ENCODE measurements around the gene OSBPL10. TPM values are rescaled to one million over a fixed set of nuclear protein-coding genes. Genes with fewer than 3 reads are reported as not detected.
A peak's percentile ranks its signal among the peaks of the same experiment; 100 is the strongest.

The OSBPL10 gene
- total and polyA plus RNA-seq, 5 donors from 2014 or later, result 0.14 to 1.8 (median 0.21) TPM; not detected in 2

DNA sequence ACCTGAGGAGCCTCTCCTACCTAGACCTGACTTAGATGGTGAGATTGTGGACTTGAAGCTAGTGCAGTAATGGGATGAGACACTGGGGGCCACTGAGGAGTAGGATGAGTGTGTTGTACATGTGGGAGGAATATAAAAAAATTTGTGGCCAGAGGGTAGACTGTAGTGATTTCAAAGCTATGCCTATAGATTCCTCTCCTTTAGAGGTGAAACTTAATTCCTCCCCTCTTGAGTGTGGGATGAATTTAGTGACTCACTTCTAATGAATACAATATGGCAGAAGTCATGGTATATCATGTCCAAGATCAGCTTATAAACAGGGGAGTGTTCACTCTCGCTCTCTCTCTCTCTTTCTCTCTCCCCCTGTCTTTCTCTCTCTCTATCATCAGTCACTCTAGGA is 7.2 kb upstream of the OSBPL10 start:
- Mint-ChIP-seq H3K27ac (no peak overlapping the region), H3K27me3 (peaks cover 3% of the 10 kb centered on the region)

DNA sequence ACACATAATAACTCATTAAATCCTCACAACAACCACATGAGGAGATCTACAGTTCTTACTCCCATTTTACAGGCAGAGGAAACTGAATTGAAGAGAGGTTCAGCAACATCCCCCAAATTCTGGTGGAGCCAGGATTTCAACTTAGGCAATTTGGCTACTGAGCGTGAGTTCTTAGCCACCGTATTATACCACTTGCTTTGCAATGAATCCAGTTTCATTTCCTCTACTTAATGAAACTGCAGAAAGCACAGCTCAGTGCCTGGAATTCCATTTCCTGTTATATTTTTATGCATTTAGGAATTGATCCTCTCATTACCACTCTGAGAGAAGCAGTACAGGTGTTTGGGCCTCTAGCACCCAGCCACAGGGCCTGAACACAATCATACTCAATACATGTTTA is 4.8 kb upstream of the OSBPL10 start:
- Mint-ChIP-seq H3K4me3 (no peak overlapping the region), H3K36me3 (no peaks in the 10 kb centered on the region), H3K27me3 (peaks cover 17% of the 10 kb centered on the region), H3K9me3 (peaks cover 0 to 7% (median 3%) of the 10 kb centered on the region in 7 donors), H3K4me1 (peaks cover 0 to 10% (median 3%) of the 10 kb centered on the region in 4 donors), H3K27ac (no peak overlapping the region)
- no peaks in the 10 kb centered on the region for H3K36me3 ChIP-seq (ENCODE audit: control insufficient read depth, insufficient read depth, low read length)
- no peak overlapping the region for H3K4me3 ChIP-seq (ENCODE audit: low read depth, low read length)
- H3K27me3 ChIP-seq (ENCODE audit: control insufficient read depth, insufficient read depth, low read length), result peaks cover 19% of the 10 kb centered on the region
- peaks cover 10 to 16% of the 10 kb centered on the region in 2 experiments for H3K9me3 ChIP-seq (ENCODE audit: control insufficient read depth in 2 of 2, low read length in 2 of 2)
- no peak for DNase-seq
- H3K4me1 ChIP-seq (ENCODE audit: control insufficient read depth, insufficient read depth, low read length, poor library complexity, severe bottlenecking), result peaks cover 10% of the 10 kb centered on the region
- no peak overlapping the region for H3K27ac ChIP-seq (ENCODE audit: insufficient read depth, low read length, poor library complexity, severe bottlenecking)
- no peak for ATAC-seq (ENCODE audit: low read depth in 2 of 2)

More for the DNA sequence above, 7.2 kb upstream of the OSBPL10 start:
- Mint-ChIP-seq H3K4me3 (no peak overlapping the region), H3K36me3 (no peaks in the 10 kb centered on the region), H3K4me1 (no peaks in the 10 kb centered on the region), H3K9me3 (peaks cover 0 to 10% (median 4%) of the 10 kb centered on the region in 7 donors)
- no peak overlapping the region for H3K27ac ChIP-seq (ENCODE audit: insufficient read depth, low read length, poor library complexity, severe bottlenecking)
- no peak for ATAC-seq (ENCODE audit: low read depth in 2 of 2)
- H3K4me3 ChIP-seq (ENCODE audit: low read depth, low read length), result no peak overlapping the region
- H3K9me3 ChIP-seq (ENCODE audit: control insufficient read depth in 2 of 2, low read length in 2 of 2), result peaks cover 10 to 24% of the 10 kb centered on the region in 2 experiments
- no peaks in the 10 kb centered on the region for H3K36me3 ChIP-seq (ENCODE audit: control insufficient read depth, insufficient read depth, low read length)
- H3K4me1 ChIP-seq (ENCODE audit: control insufficient read depth, insufficient read depth, low read length, poor library complexity, severe bottlenecking), result no peaks in the 10 kb centered on the region
- peaks cover 7% of the 10 kb centered on the region for H3K27me3 ChIP-seq (ENCODE audit: control insufficient read depth, insufficient read depth, low read length)
- DNase-seq, result no peak

GRCh38 chr3:31984321-31984720 is 3.3 kb upstream of the OSBPL10 start:
- Histone ChIP-seq H3K9me3 (ENCODE audit: control insufficient read depth in 2 of 2, low read length in 2 of 2) (peaks cover 4 to 8% of the 10 kb centered on the region in 2 experiments), H3K4me1 (ENCODE audit: control insufficient read depth, insufficient read depth, low read length, poor library complexity, severe bottlenecking) (peaks cover 22% of the 10 kb centered on the region), H3K27ac (ENCODE audit: insufficient read depth, low read length, poor library complexity, severe bottlenecking) (no peak overlapping the region), H3K27me3 (ENCODE audit: control insufficient read depth, insufficient read depth, low read length) (peaks cover 22% of the 10 kb centered on the region), H3K36me3 (ENCODE audit: control insufficient read depth, insufficient read depth, low read length) (no peaks in the 10 kb centered on the region), H3K4me3 (ENCODE audit: low read depth, low read length) (no peak overlapping the region)
- Mint-ChIP-seq H3K36me3 (no peaks in the 10 kb centered on the region), H3K4me3 (no peak overlapping the region), H3K4me1 (peaks cover 0 to 18% (median 6%) of the 10 kb centered on the region in 4 donors), H3K9me3 (peaks cover 0 to 7% (median 3%) of the 10 kb centered on the region in 7 donors), H3K27me3 (peaks cover 21% of the 10 kb centered on the region), H3K27ac (no peak overlapping the region)
- ATAC-seq (ENCODE audit: low read depth in 2 of 2) (no peak), DNase-seq (no peak)

- Mint-ChIP-seq H3K27me3 (peaks cover 33% of the 10 kb centered on the region), H3K9me3 (peaks cover 0 to 3% (median 0%) of the 10 kb centered on the region in 7 donors), H3K4me1 (peaks cover 4 to 21% (median 10%) of the 10 kb centered on the region in 4 donors), H3K4me3 (peak overlapping the region; percentile 60 to 83 (median 72)), H3K27ac (peak overlapping the region in 1 of 3 donors; percentile 49), H3K36me3 (no peaks in the 10 kb centered on the region)
- H3K4me3 ChIP-seq (ENCODE audit: low read depth, low read length), result no peak overlapping the region
- no peaks in the 10 kb centered on the region for H3K36me3 ChIP-seq (ENCODE audit: control insufficient read depth, insufficient read depth, low read length)
- DNase-seq, result peak; percentile 2 to 51 (median 10)
- no peaks in the 10 kb centered on the region for H3K9me3 ChIP-seq (ENCODE audit: control insufficient read depth in 2 of 2, low read length in 2 of 2)
- peaks cover 22% of the 10 kb centered on the region for H3K4me1 ChIP-seq (ENCODE audit: control insufficient read depth, insufficient read depth, low read length, poor library complexity, severe bottlenecking)
- peaks cover 39% of the 10 kb centered on the region for H3K27me3 ChIP-seq (ENCODE audit: control insufficient read depth, insufficient read depth, low read length)
- ATAC-seq (ENCODE audit: low read depth in 2 of 2), result peak; percentile 50 to 61
- no peak overlapping the region for H3K27ac ChIP-seq (ENCODE audit: insufficient read depth, low read length, poor library complexity, severe bottlenecking)
These were observed 394 bp downstream of the OSBPL10 start for GRCh38 chr3:31980530-31981205.

GRCh38 chr3:31979001-31979697 is 1.9 kb downstream of the OSBPL10 start:
- H3K4me1 Mint-ChIP-seq, result peaks cover 4 to 21% (median 10%) of the 10 kb centered on the region in 4 donors
- ATAC-seq (ENCODE audit: low read depth in 2 of 2) (no peak), DNase-seq (peak in 1 of 3 donors; percentile 27)
- peaks cover 33% of the 10 kb centered on the region for H3K27me3 ChIP-seq (ENCODE audit: control insufficient read depth, insufficient read depth, low read length)
- H3K9me3 Mint-ChIP-seq, result peaks cover 0 to 3% (median 0%) of the 10 kb centered on the region in 7 donors
- H3K27ac ChIP-seq (ENCODE audit: insufficient read depth, low read length, poor library complexity, severe bottlenecking), result no peak overlapping the region
- H3K4me3 Mint-ChIP-seq, result peak overlapping the region; percentile 37 to 70 (median 65)
- H3K36me3 Mint-ChIP-seq, result no peaks in the 10 kb centered on the region
- no peaks in the 10 kb centered on the region for H3K9me3 ChIP-seq (ENCODE audit: control insufficient read depth in 2 of 2, low read length in 2 of 2)
- H3K4me3 ChIP-seq (ENCODE audit: low read depth, low read length), result no peak overlapping the region
- peaks cover 22% of the 10 kb centered on the region for H3K4me1 ChIP-seq (ENCODE audit: control insufficient read depth, insufficient read depth, low read length, poor library complexity, severe bottlenecking)
- H3K27me3 Mint-ChIP-seq, result peaks cover 33% of the 10 kb centered on the region
- no peak overlapping the region for H3K27ac Mint-ChIP-seq
- no peaks in the 10 kb centered on the region for H3K36me3 ChIP-seq (ENCODE audit: control insufficient read depth, insufficient read depth, low read length)

- H3K27ac Mint-ChIP-seq, result no peak overlapping the region
- H3K27me3 Mint-ChIP-seq, result peaks cover 33% of the 10 kb centered on the region
- ATAC-seq (ENCODE audit: low read depth in 2 of 2), result no peak
- DNase-seq, result no peak
- no peaks in the 10 kb centered on the region for H3K36me3 Mint-ChIP-seq
- Histone ChIP-seq H3K27me3 (ENCODE audit: control insufficient read depth, insufficient read depth, low read length) (peaks cover 33% of the 10 kb centered on the region), H3K27ac (ENCODE audit: insufficient read depth, low read length, poor library complexity, severe bottlenecking) (no peak overlapping the region), H3K4me1 (ENCODE audit: control insufficient read depth, insufficient read depth, low read length, poor library complexity, severe bottlenecking) (peaks cover 22% of the 10 kb centered on the region), H3K36me3 (ENCODE audit: control insufficient read depth, insufficient read depth, low read length) (no peaks in the 10 kb centered on the region), H3K4me3 (ENCODE audit: low read depth, low read length) (no peak overlapping the region), H3K9me3 (ENCODE audit: control insufficient read depth in 2 of 2, low read length in 2 of 2) (no peaks in the 10 kb centered on the region)
- no peak overlapping the region for H3K4me3 Mint-ChIP-seq
- H3K9me3 Mint-ChIP-seq, result peaks cover 0 to 3% (median 0%) of the 10 kb centered on the region in 7 donors
- peaks cover 4 to 21% (median 10%) of the 10 kb centered on the region in 4 donors for H3K4me1 Mint-ChIP-seq
These were observed 2.5 kb downstream of the OSBPL10 start for GRCh38 chr3:31978553-31978952.

GRCh38 chr3:31977736-31978135 is 3.3 kb downstream of the OSBPL10 start:
- Mint-ChIP-seq H3K9me3 (peaks cover 0 to 3% (median 0%) of the 10 kb centered on the region in 7 donors), H3K27ac (no peak overlapping the region), H3K4me1 (peaks cover 4 to 21% (median 10%) of the 10 kb centered on the region in 4 donors), H3K27me3 (peaks cover 25% of the 10 kb centered on the region), H3K4me3 (no peak overlapping the region), H3K36me3 (no peaks in the 10 kb centered on the region)
- Histone ChIP-seq H3K36me3 (ENCODE audit: control insufficient read depth, insufficient read depth, low read length) (no peaks in the 10 kb centered on the region), H3K4me3 (ENCODE audit: low read depth, low read length) (no peak overlapping the region), H3K9me3 (ENCODE audit: control insufficient read depth in 2 of 2, low read length in 2 of 2) (no peaks in the 10 kb centered on the region), H3K27ac (ENCODE audit: insufficient read depth, low read length, poor library complexity, severe bottlenecking) (no peak overlapping the region), H3K4me1 (ENCODE audit: control insufficient read depth, insufficient read depth, low read length, poor library complexity, severe bottlenecking) (peaks cover 22% of the 10 kb centered on the region), H3K27me3 (ENCODE audit: control insufficient read depth, insufficient read depth, low read length) (peaks cover 29% of the 10 kb centered on the region)
- ATAC-seq (ENCODE audit: low read depth in 2 of 2), result no peak
- DNase-seq, result no peak

Data from CD4-positive, CD25-positive, alpha-beta regulatory T cell (primary cell).